GM04503 (cell line): ENCODE results near the gene TMEM150A.
"Not testable (repeated sequence)": the region's sequence is repeated elsewhere in the genome, so short reads cannot be mapped to it uniquely, and the experiment has no call there.

ENCODE experiments used
- DNase-seq: peaks from one replicate; pipeline ENCODE4 v3.0.0-alpha.2; 2012; ENCODE audit warnings: low read depth

Gene TMEM150A, protein sequence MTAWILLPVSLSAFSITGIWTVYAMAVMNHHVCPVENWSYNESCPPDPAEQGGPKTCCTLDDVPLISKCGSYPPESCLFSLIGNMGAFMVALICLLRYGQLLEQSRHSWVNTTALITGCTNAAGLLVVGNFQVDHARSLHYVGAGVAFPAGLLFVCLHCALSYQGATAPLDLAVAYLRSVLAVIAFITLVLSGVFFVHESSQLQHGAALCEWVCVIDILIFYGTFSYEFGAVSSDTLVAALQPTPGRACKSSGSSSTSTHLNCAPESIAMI

DNA sequence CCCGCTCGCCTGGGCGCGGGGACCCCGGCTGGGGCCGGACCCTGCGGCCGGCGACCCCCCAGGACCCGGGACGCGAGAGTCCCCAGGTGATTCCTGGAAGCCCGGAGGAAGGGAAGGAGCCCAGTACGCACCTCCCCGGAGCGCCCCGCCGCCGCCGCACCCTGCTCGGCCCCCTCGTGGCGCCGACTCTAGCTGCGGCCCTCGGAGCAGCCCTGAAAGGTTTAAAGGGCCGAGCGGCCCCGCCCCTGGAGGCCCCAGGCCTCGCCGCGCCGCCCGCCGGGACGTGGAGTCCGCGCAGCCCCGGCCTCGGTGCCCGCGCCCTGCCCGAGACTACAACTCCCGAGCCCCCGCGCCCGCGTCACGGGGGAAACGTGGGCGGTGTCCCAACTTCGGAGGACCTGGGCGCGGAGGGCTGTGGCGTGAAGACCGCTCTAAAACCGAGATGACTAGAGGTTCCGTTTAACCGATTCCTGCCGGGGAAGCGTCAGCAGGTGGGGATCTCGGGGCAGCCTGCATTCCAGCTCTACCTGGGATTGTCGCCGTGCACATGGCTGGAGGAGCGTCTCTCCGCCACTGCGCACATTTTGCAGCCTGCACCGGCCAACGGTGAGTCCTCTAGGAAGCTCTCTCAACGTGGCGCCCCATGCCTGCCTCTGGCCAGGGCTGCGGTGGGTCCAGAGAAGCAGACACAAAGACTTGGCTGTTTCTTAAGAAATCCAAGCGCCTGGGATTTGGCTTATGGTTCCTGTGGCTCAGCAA lies at the start of gene TMEM150A:
TMEM150A (minus strand) TSS at position 223 of the 759 bp plus-strand sequence. CDS start 750 bp downstream, outside the sequence.
- no peak for DNase-seq

DNA sequence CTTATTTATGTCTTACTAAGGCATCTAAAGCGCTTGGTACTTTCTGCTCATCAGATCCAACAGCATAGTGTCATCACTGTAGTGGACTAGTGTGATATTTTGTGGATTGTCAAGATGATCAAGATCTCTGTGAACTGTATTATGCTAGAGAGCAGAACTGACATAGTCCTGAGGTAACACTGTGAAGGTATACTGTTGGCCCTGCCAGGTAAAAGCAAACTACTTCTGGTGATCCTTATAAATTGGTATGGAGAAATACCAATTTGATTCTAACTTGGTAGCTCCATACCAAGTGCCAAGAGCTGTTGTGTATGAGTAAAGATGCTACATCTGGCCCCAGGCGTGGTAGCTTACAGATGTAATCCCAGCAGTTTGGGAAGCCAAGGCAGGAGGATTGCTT lies 49.6 kb upstream of the TMEM150A start:
- DNase-seq = no peak

DNA sequence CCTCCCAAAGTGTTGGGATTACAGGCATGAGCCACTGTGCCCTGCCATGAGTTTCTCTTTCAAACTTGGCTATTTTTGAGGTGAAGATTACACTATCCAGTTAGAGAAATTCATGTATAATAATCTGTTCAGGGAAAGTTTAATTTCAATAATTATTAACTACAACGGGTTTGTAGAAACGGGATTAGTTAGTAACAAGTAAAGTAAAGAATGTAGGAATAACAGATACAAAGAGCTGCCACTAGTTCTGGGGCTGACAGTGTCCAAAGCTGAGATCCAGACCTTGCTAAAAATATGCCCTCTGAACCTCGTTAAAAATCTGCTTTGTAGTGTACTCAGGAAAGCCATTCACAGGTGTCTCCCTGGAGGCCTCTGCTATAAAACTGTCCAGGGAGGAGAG lies 48.6 kb upstream of the TMEM150A start:
- DNase-seq = no peak

DNA sequence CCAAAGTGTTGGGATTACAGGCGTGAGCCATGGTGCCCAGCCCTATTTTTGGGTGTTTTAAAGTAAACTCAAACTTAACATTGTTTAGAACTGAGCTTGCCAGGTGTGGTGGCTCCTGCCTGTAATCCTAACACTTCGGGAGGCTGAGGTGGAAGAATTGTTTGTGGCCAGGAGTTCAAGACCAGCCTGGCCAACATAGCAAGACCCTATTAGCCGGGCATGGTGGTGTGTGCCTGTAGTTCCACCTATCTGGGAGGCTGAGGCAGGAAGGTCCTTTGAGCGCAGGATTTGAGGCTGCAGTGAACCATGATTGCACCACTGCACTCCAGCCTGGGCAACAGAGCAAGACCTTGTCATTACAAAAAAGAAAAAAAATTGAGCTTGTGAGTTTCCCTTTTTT lies 48.0 kb upstream of the TMEM150A start:
- no peak for DNase-seq

DNA sequence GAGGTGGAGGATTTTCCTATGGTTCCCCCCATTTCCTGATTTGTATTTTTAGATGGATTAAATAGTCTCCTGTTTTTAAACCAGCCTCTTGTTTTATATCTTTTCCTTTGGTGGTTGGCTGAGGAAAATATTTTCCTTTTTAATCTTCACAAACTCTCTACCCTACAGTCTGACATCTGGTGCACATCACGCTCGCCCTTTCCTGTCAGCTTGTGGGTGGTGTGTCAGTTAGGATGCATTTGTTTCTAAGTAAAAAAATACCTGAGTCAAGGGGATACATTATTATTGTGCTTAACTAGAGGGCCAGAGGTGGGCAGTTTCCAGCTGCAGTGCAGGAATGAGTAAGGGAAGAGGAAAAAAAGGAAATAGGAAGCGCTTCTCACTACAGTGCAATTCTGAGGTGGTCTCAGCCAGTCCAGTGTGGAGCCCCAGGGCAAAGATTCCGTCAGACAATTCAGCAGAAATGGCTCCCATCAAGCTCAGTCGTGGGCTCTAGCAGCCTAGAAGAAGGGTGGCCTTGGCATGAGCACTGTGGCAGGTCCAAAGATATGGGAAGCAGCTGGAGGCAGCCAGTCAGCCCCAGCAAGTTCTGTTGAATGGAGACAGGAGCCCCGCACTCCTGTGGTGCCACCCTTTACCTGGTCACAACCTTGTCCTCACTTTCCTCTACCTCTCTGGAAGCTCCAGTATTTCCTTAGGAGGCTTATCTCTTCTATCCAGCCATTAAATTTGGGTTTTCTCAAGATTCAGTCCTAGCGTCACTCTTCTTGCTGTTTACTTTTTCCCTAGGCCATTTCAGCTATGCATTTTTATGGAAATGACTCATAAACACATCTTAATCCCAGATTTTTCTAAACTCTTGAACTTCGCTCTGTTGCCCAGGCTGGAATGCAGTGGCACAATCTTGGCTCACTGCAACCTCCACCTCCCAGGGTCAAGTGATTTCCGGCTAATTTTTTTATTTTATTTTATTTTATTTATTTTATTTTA lies 47.0 kb upstream of the TMEM150A start:
- peak; percentile 70 for DNase-seq

DNA sequence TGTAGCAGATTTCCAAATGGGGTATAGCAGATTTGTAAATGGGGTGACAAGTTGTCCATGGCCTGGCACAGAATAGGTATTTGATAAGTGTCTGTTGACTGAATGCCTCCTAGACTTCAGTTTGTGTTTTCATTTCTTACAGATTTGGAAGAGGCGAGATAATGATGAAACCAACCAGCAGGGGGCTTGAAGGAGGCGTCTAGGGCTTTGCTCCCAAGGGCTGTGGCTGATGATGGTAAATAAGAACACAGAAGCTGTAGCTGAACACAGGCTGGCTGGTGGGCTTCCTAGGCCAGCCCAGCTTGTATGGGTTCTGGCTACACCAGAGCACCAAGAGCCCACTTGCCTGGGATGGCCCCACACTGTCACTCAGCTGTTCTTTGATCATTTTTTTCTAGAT lies 46.1 kb upstream of the TMEM150A start:
- no peak for DNase-seq

DNA sequence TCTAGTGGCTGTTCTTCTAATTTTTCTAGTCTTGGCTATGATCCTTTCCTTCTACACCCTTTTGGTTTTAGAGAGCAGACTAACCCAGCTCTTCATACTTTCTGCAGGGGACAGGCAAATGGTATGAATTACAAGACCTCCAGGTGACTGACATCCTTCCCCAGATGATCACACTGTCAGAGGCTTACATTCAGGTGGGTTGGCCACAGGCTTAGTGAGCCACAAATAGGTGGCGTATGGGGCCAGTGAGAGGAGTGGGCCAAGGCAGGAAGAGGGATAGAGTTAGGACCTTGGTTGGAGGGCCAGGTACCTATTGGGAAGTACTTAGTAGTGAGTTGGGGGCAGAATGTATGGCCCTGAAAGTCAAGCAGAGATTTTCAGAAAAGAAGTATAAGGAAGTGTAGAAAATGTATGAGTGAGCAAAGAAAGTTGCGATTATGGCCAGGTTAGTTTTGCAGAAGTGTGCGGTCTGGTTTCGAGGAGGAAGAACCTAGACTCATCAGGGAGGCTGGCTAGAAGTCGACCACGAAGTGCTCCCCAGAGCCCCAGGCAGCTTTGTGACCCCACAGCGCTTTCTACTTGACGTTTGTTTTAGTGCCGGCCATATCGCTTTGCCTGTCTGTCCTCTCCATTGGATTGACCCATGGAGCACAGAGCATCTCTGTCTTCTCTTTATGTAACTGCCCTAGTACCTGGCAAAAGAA lies 45.5 kb upstream of the TMEM150A start:
- DNase-seq = no peak

DNA sequence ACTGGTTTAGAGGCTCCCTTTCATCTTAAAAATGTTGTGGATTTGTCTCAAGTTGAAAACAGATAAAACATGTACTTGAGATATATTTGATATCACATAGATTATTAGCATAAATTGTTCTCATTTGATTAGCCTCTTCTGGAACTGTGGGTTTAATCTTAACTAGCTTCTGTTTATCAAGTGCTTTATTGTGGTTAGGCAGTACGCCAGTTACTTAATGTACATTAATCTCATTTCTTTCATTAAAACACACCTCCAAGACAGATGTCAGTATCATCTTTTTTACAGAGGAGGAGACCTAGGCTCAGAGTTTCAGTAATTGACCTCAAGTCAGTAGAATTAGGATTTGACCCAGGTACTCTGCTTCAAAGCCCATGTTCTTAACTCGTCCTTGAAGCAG lies 43.7 kb upstream of the TMEM150A start:
- no peak for DNase-seq

DNA sequence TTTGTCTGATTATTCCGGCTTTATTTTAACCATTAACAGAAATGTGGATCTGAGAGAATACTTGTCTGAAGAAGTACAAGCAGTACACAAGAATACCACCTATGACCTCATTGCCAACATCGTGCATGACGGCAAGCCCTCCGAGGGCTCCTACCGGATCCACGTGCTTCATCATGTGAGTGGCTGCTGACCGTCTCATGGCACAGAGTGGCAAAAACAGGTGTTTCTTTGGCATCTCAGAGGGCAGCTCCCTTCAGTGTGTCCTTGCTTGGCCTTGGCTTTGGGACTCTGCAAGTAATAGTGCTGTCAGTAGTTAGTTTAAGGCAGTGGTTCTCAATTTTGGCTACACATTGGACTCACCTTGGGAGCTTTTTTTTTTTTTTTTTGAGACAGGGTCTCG lies 42.4 kb upstream of the TMEM150A start:
- DNase-seq = no peak

DNA sequence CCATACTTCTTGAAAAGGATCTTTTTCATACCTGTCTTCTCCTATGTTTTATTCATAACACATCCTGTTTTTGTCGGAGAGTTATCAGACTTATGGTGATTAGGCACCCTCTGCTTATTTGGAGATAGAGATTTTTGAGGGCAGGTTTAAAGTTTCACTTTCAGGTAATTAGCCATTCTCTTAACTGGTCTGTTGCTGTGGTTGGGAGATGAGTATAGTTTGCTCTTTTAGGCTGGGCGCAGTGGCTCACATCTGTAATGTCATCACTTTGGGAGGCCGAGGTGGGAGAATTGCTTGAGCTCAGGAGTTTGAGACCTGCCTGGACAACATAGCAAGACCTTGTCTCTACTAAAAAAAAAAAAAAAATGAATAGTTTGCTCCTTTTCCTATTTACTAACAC lies 40.2 kb upstream of the TMEM150A start:
- DNase-seq = no peak

DNA sequence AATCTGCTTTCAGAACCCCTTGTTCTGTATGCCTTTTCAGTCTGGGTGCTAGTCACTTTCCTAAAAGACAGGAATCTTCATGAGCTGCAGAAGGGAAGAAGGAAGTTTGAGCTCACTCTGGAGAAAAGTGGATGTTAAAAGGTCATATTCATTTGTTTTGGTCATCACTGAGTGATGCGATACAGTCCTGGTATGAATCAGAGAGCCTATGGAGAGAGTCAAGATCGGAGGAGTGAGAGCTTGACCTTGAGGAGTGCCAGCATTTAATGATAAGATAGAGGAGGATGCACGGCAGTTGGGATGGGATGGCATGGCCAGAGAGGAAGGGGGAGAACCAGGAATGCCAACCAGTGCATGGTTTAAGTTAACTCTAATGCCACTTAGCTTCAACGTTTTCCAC lies 33.1 kb upstream of the TMEM150A start:
- no peak for DNase-seq

DNA sequence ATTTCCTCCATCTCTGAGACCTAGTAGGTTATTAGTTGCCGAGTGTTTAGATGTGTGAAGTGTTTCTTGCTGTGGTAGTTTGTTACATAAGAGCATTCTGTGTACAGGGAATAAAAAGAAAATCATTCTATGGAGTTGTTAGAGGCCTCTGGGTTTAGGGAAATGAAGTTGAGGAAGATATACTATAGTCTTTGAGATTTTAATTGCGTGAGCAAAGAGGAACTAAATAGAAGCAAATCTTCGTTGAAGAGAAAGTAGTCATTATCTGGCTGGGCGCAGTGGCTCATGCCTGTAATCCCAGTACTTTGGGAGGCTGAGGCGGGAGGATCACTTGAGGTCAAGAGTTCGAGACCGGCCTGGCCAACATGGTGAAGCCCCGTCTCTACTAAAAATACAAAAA lies 32.5 kb upstream of the TMEM150A start:
- DNase-seq = no peak

DNA sequence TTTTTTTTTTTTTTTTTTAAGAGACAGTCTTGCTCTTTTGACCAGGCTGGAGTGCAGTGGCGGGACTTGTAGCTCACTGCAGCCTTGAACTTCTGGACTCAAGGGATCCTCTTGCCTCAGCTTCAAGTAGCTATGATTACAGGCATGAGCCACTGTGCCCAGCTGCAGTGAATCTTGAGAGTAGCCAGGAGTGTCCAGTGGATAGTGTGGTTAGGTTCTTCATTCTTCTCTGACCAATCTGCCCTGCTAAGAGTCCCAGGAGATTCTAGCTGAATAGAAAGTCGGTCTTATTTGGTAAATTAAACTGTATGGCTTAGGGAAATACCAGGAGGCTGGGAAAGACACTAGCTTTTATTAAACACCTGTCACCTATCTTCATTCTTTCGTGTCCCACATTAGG lies 28.8 kb upstream of the TMEM150A start:
- no peak for DNase-seq

DNA sequence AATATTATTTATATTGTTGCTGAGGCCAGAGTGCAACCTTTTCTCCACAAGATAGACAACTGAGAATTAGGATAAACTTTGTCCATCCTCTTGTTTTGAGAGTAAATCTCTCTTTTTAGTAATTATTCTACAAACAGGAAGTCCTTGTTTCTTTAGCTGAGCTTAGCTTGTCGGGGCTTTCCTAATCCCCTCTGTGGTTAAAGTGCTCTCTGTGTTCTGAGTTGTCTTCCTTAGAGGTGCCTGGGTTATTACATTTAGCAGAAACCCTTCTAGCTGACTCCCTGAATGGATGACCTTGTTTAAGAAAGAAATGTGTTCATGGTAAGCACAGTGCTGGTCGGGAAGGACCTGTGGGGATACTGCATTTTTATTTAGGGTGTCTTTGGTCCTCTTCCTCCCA lies 26.2 kb upstream of the TMEM150A start:
- DNase-seq = no peak

DNA sequence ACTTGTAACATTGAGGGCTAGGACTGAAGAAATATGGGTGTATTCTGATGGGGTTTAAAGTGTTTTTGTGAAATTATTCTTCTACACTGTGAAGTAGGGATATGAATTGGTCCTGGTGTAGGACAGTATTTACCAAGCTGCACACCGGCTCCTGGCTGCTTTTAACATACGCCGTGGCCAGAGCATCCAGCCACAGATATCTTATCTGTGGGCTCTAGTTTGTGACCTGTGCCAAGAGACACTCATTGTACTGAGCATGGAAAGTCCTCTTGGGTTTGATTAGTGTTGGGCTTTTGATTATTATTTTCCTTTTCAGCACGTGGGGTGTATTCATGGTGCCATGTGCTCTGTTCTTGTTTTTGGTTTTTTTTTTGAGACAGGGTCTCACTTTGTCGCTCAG lies 21.5 kb upstream of the TMEM150A start:
- no peak for DNase-seq

DNA sequence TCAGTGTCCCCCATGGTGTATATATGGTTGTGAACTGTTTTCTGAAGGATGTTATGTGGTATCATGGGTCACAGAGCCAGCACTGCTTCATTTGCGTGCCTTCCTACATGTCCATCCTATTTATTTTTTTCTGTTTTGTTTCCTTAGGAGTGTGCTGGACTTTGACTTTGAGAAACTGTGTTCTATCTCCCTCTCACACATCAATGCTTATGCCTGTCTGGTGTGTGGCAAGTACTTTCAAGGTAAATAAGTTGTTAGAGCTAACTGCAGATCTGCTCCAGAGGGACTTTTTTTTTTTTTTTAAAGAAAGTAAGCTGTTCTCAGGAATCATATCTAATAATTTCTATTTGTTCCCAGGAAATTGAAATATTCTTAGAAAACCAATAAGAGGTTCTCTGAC lies 18.8 kb upstream of the TMEM150A start:
- DNase-seq = no peak

DNA sequence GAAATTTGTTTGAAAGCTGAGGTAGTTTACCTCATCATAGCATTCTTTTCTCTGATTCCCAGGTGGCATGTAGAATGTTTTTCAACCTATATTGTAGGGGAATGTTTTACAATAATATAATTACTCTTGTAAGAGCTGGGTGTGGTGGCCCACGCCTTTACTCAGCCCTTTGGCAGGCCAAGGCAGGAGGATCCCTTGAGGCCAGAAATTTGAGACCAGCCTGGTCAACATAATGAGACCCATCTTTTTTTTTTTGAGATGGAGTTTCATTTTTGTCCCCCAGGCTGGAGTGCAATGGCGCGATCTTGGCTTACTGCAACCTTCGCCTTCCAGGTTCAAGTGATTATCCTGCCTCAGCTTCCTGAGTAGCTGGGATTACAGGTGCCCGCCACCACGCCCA lies 17.1 kb upstream of the TMEM150A start:
- DNase-seq = no peak

DNA sequence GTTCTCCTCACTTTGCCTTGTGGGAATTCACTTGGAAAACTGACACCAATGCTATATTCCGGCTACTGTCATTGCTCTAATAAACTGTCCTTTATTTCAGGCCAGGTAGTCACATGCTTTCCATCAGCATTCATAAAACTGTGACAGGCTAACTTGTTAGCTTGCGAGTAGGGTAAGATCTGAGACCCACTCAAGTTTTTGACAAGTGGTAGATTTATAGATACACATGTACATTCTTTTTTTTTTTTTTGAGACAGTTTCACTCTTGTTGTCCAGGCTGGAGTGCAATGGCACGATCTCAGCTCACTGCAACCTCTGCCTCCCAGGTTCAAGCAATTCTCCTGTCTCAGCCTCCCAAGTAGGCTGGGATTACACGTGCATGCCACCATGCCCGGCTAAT lies 15.2 kb upstream of the TMEM150A start:
- DNase-seq = not testable (repeated sequence)

DNA sequence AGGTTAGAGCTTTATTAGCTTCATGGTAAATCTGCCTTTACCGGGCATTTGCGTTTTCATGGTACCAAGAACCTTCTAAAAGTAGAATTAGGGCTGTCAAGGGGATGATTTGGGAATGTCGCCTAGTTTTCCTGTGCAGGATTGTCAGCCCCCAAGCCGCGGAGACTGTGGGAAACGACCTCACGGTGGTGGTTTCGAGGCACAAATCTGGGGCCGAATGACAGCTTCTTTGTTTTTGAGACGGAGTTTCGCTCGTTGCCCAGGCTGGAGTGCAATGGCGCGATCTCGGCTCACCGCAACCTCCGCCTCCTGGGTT lies 12.9 kb upstream of the TMEM150A start:
- DNase-seq = no peak

DNA sequence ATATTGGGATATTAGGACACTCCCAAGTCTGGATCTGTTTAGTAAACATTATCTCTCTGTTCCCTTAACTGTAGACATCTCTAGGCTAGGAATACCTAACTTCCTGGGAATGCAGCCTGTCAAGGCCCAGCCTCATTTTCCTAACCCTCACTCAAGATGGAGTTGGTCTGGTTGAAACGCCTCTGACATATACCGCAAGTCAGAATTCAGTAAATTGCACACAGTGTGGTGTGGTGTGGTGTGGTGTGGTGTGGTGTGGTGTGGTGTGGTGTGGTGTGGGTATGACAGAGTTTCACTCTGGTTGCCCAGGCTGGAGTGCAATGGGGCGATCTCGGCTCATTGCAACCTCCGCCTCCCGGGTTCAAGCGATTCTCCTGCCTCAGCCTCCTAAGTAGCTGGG lies 12.3 kb upstream of the TMEM150A start:
- DNase-seq = not testable (repeated sequence)

DNA sequence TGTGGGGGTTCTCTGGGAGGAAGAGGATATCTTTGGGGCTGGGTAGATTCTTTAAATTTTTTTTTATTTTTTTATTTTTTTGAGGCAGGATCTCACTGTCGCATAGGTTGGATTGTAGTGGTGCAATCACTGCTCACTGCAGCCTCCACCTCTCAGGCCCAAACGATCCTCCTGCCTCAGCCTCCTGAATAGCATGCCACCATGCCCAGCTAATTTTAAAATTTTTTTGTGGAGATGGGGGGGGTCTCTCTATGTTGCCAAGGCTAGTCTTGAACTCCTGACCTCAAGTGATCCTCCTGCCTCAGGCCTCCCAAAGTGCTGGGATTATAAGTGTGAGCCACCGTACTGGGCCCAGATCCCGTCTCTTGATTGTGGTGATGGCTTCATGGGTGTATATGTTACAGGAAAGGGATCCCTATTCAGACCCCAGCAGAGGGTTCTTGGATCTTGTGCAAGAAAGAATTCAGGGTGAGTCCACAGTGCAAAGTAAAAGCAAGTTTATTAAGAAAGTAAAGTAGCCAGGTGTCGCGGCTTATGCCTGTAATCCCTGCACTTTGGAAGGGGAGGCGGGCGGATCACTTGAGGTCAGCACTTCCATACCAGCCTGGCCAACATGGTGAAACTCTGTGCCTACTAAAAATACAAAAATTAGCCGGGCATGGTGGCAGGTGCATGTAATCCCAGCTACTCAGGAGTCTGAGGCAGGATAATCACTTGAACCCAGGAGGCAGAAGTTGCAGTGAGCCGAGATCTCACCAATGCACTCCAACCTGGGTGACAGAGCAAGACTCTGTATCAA lies 11.4 kb upstream of the TMEM150A start:
- no peak for DNase-seq
